H9 (cell line): Measurements from ENCODE around the gene PDE5A. TPM values are rescaled to one million over a fixed set of nuclear protein-coding genes. Genes with fewer than 3 reads are reported as not detected.
"Not testable (repeated sequence)": the region's sequence is repeated elsewhere in the genome, so short reads cannot be mapped to it uniquely, and the experiment has no call there.

Experiments
- DNase-seq: peaks from one replicate; pipeline ENCODE4 v3.0.0-alpha.2; 2017
- H2AFZ ChIP-seq: one replicate; pipeline ENCODE4 v1.6.1; 2013; ENCODE audit warnings: mild to moderate bottlenecking, low read length, control low read depth, moderate library complexity
- H2AK5ac ChIP-seq: 2 replicates; pipeline ENCODE4 v1.6.1; 2013; ENCODE audit warnings: low read length, control low read depth, mixed read lengths; ENCODE audit not compliant: insufficient read length
- H2BK120ac ChIP-seq: one replicate; pipeline ENCODE4 v1.6.1; 2013; ENCODE audit warnings: low read depth, mild to moderate bottlenecking, low read length, control low read depth, inconsistent platforms; ENCODE audit not compliant: poor library complexity, severe bottlenecking
- H2BK12ac ChIP-seq: 2 replicates; pipeline ENCODE4 v1.6.1; 2013; ENCODE audit warnings: low read length, control low read depth, mixed read lengths, low read depth; ENCODE audit not compliant: insufficient read length
- H2BK15ac ChIP-seq: 2 replicates; pipeline ENCODE4 v1.6.1; 2013; ENCODE audit warnings: low read depth, low read length, control low read depth
- H2BK20ac ChIP-seq: one replicate; pipeline ENCODE4 v1.6.1; 2013; ENCODE audit warnings: low read depth, mild to moderate bottlenecking, low read length, control low read depth, inconsistent platforms; ENCODE audit not compliant: poor library complexity, severe bottlenecking
- H2BK5ac ChIP-seq: 2 replicates; pipeline ENCODE4 v1.6.1; 2013; ENCODE audit warnings: low read length, control low read depth, mixed read lengths; ENCODE audit not compliant: insufficient read length
- H3K14ac ChIP-seq: 2 replicates; pipeline ENCODE4 v1.6.1; 2013; ENCODE audit warnings: low read length, control low read depth; ENCODE audit not compliant: insufficient read depth
- H3K18ac ChIP-seq: 2 replicates; pipeline ENCODE4 v1.6.1; 2013; ENCODE audit warnings: low read depth, mild to moderate bottlenecking, mixed read lengths, low read length, control low read depth; ENCODE audit not compliant: insufficient read length
- H3K23ac ChIP-seq: 2 replicates; pipeline ENCODE4 v1.6.1; 2013; ENCODE audit warnings: low read length, control low read depth, mixed read lengths, low read depth; ENCODE audit not compliant: insufficient read length
- H3K23me2 ChIP-seq: 2 replicates; pipeline ENCODE4 v1.6.1; 2013; ENCODE audit warnings: low read depth, mild to moderate bottlenecking, mixed read lengths, low read length, control low read depth; ENCODE audit not compliant: insufficient read length, poor library complexity, severe bottlenecking
- H3K27ac ChIP-seq: 2 replicates; pipeline ENCODE4 v1.5.1; 2013; ENCODE audit warnings: low read length, control low read depth, mixed read lengths, low read depth; ENCODE audit not compliant: insufficient read length
- H3K27me3 ChIP-seq: 2 replicates; pipeline ENCODE4 v1.6.1; 2013; ENCODE audit warnings: low read length, control low read depth, inconsistent platforms; ENCODE audit not compliant: insufficient read depth
- H3K4ac ChIP-seq: 2 replicates; pipeline ENCODE4 v1.6.1; 2013; ENCODE audit warnings: low read depth, mild to moderate bottlenecking, control low read depth, inconsistent platforms, low read length, moderate library complexity
- H3K4me1 ChIP-seq: 2 replicates; pipeline ENCODE4 v1.6.1; 2013; ENCODE audit warnings: low read length, control low read depth, inconsistent platforms; ENCODE audit not compliant: insufficient read depth
- H3K4me2 ChIP-seq: 2 replicates; pipeline ENCODE4 v1.6.1; 2013; ENCODE audit warnings: low read length, control low read depth, mixed read lengths; ENCODE audit not compliant: insufficient read length, insufficient read depth
- H3K56ac ChIP-seq: 2 replicates; pipeline ENCODE4 v1.6.1; 2013; ENCODE audit warnings: low read depth, mild to moderate bottlenecking, mixed read lengths, low read length, control low read depth; ENCODE audit not compliant: insufficient read length
- H3K79me1 ChIP-seq: 2 replicates; pipeline ENCODE4 v1.6.1; 2013; ENCODE audit warnings: low read depth, mild to moderate bottlenecking, moderate library complexity, low read length, control low read depth, inconsistent platforms; ENCODE audit not compliant: insufficient read depth, poor library complexity, severe bottlenecking
- H3K79me2 ChIP-seq: 2 replicates; pipeline ENCODE4 v1.6.1; 2013; ENCODE audit warnings: low read length, control low read depth, inconsistent platforms; ENCODE audit not compliant: insufficient read depth
- H3K9ac ChIP-seq: 2 replicates; pipeline ENCODE4 v1.6.1; 2013; ENCODE audit warnings: low read length, control low read depth, mixed read lengths; ENCODE audit not compliant: insufficient read length; ENCODE audit errors: extremely low read depth
- H3K9me3 ChIP-seq: one replicate; pipeline ENCODE4 v1.6.1; 2013; ENCODE audit warnings: low read depth, low read length, inconsistent platforms; ENCODE audit not compliant: control insufficient read depth
- H3T11ph ChIP-seq: one replicate; pipeline ENCODE4 v1.6.1; 2013; ENCODE audit warnings: mild to moderate bottlenecking, low read length, control low read depth, inconsistent platforms
- H4K20me1 ChIP-seq: one replicate; pipeline ENCODE4 v1.6.1; 2013; ENCODE audit not compliant: control insufficient read depth, insufficient read length, insufficient read depth
- H4K5ac ChIP-seq: 2 replicates; pipeline ENCODE4 v1.6.1; 2013; ENCODE audit warnings: low read depth, mild to moderate bottlenecking, mixed read lengths, low read length, control low read depth; ENCODE audit not compliant: insufficient read length
- H4K8ac ChIP-seq: replicated peaks from 2 replicates; pipeline ENCODE4 v1.6.1; 2013; ENCODE audit warnings: low read length, control low read depth, mixed read lengths, low read depth; ENCODE audit not compliant: insufficient read length
- H4K91ac ChIP-seq: 2 replicates; pipeline ENCODE4 v1.6.1; 2013; ENCODE audit warnings: low read depth, mild to moderate bottlenecking, moderate library complexity, mixed read lengths, low read length, control low read depth; ENCODE audit not compliant: insufficient read length
- H3K27ac Mint-ChIP-seq, 3 experiments: 2 replicates in 2 of 3; 3 replicates in 1 of 3; pipeline ENCODE4 v1.8.0; 2020 to 2021; ENCODE audit warnings: mixed read lengths in 3 of 3, mild to moderate bottlenecking in 1 of 3, moderate library complexity in 1 of 3
- H3K27me3 Mint-ChIP-seq: 2 replicates; pipeline ENCODE4 v1.8.0; 2021; ENCODE audit warnings: low read depth, mild to moderate bottlenecking, moderate library complexity, mixed read lengths
- H3K36me3 Mint-ChIP-seq, 3 experiments: 2 replicates in 2 of 3; 3 replicates in 1 of 3; pipeline ENCODE4 v1.8.0; 2020 to 2021; ENCODE audit warnings: low read depth in 3 of 3, mixed read lengths in 3 of 3; ENCODE audit not compliant: insufficient read depth in 1 of 3
- H3K4me1 Mint-ChIP-seq, 2 experiments: 2 replicates each; pipeline ENCODE4 v1.8.0; 2020; ENCODE audit warnings: mixed read lengths in 2 of 2
- H3K4me3 Mint-ChIP-seq, 2 experiments: 2 replicates in 1 of 2; 3 replicates in 1 of 2; pipeline ENCODE4 v1.8.0; 2020 to 2021; ENCODE audit warnings: mild to moderate bottlenecking in 2 of 2, mixed read lengths in 2 of 2, moderate library complexity in 1 of 2
- H3K9me3 Mint-ChIP-seq, 2 experiments: 2 replicates in 1 of 2; 3 replicates in 1 of 2; pipeline ENCODE4 v1.8.0; 2020; ENCODE audit warnings: mild to moderate bottlenecking in 2 of 2, mixed read lengths in 2 of 2, moderate library complexity in 1 of 2
- CTCF ChIP-seq: fragments of 200-600 bp; sonication (generic); conservative IDR thresholded peaks from 3 replicates; pipeline ENCODE4 v1.8.0; 2021; ENCODE audit warnings: antibody characterized with exemption, mild to moderate bottlenecking
- WGBS: extraction: QIAGEN DNeasy Blood & Tissue Kit; methylation state at CpG from one replicate; pipeline ENCODE4 v1.1.7; 2013; ENCODE audit warnings: missing lambda C conversion rate, low lambda C conversion rate, mixed read lengths; ENCODE audit not compliant: insufficient read length; ENCODE audit errors: extremely low coverage; 5-methylcytosine and 5-hydroxymethylcytosine counted together
- total RNA-seq: library from RNA; stranded (reverse); gene quantifications from 2 replicates; pipeline ENCODE4 v1.2.1, GENCODE V29; 2021

The PDE5A gene
- total RNA-seq, 1 experiment from 2014 or later, result 15.7 TPM

- H3K4me2 ChIP-seq, result peak overlapping the region; percentile 8
- H2BK120ac ChIP-seq, H3K27me3 ChIP-seq, H3K23ac ChIP-seq, H4K8ac ChIP-seq, H3K27ac ChIP-seq, H3K4me1 Mint-ChIP-seq, H2AFZ ChIP-seq, H4K20me1 ChIP-seq, H3K79me1 ChIP-seq, H2BK20ac ChIP-seq, H3K36me3 Mint-ChIP-seq, H3K9me3 Mint-ChIP-seq, H3K4ac ChIP-seq, H2BK12ac ChIP-seq, H3K23me2 ChIP-seq, H3K79me2 ChIP-seq, H2BK15ac ChIP-seq, H3K14ac ChIP-seq, H2BK5ac ChIP-seq, H3K27me3 Mint-ChIP-seq, H4K5ac ChIP-seq, H3T11ph ChIP-seq, H3K9me3 ChIP-seq, H3K56ac ChIP-seq, H3K4me1 ChIP-seq, H4K91ac ChIP-seq, H2AK5ac ChIP-seq: not testable (repeated sequence)
- Mint-ChIP-seq H3K27ac (peak overlapping the region; percentile 96 to 99 (median 96)), H3K4me3 (peak overlapping the region; percentile 88 to 91)
- TF ChIP-seq CTCF, result 0 out of 3 replicates have a peak, but pooled peaks have one; percentile 10
- H3K9ac ChIP-seq, result peak overlapping the region; percentile 64
- H3K18ac ChIP-seq, result peak overlapping the region; percentile 57
- no CpG with 5 or more reads among the region's 80 CpGs for WGBS
- DNase-seq, result peak; percentile 97
Observed at GRCh38 chr4:119454491-119455270, 173.9 kb downstream of the PDE5A start.

GRCh38 chr4:119454151-119454490 is 174.5 kb downstream of the PDE5A start:
- no CpG with 5 or more reads among the region's 7 CpGs for WGBS
- H3K27me3 ChIP-seq, H3K23me2 ChIP-seq, H2BK120ac ChIP-seq, H3K36me3 Mint-ChIP-seq, H4K20me1 ChIP-seq, H4K91ac ChIP-seq, H3K4me1 Mint-ChIP-seq, H3K14ac ChIP-seq, H2BK20ac ChIP-seq, H2BK15ac ChIP-seq, H3K79me1 ChIP-seq, H2BK12ac ChIP-seq, H3K56ac ChIP-seq, DNase-seq, H4K8ac ChIP-seq, H2AK5ac ChIP-seq, H2AFZ ChIP-seq, H3K27ac ChIP-seq, H3K9me3 ChIP-seq, H3K23ac ChIP-seq, H3T11ph ChIP-seq, H3K27me3 Mint-ChIP-seq, H2BK5ac ChIP-seq, H3K79me2 ChIP-seq, H3K4me1 ChIP-seq, H4K5ac ChIP-seq, H3K9me3 Mint-ChIP-seq, H3K4ac ChIP-seq: not testable (repeated sequence)
- H3K27ac Mint-ChIP-seq, result peak overlapping the region; percentile 96 to 99 (median 96)
- peak overlapping the region; percentile 8 for H3K4me2 ChIP-seq
- H3K4me3 Mint-ChIP-seq, result peak overlapping the region; percentile 88 to 91
- peak overlapping the region; percentile 64 for H3K9ac ChIP-seq
- peak overlapping the region; percentile 57 for H3K18ac ChIP-seq
